Thoracic aorta (tissue), 2 donors: ENCODE results near the gene LPA. TPM values are rescaled to one million over a fixed set of nuclear protein-coding genes. Genes with fewer than 3 reads are reported as not detected.

ENCODE experiments used
- ATAC-seq: fragments of 150-250 bp; one replicate; pipeline ENCODE4 v1.8.0; 2017; ENCODE audit warnings: low read depth; ENCODE audit not compliant: insufficient number of reproducible peaks, low FRiP score
- DNase-seq: peaks from one replicate; pipeline ENCODE4 v3.0.0-alpha.2; 2020; ENCODE audit warnings: low spot score
- H3K27ac ChIP-seq, 2 donors: fragments of 200-600 bp; sonication (generic); 1 replicate in 1 of 2; 2 replicates in 1 of 2; pipeline ENCODE4 v1.5.1; 2016; ENCODE audit warnings: mild to moderate bottlenecking in 2 of 2, moderate library complexity in 2 of 2
- H3K27me3 ChIP-seq: fragments of 200-600 bp; sonication (generic); replicated peaks from 2 replicates; pipeline ENCODE4 v1.6.0; 2016; ENCODE audit warnings: mild to moderate bottlenecking; ENCODE audit not compliant: insufficient read depth
- H3K36me3 ChIP-seq: fragments of 200-600 bp; sonication (generic); one replicate; pipeline ENCODE4 v1.5.1; 2016
- H3K4me1 ChIP-seq, 2 donors: fragments of 200-600 bp; sonication (generic); 1 replicate in 1 of 2; 2 replicates in 1 of 2; pipeline versions ENCODE4 v1.5.1 to v1.6.0; 2016; ENCODE audit warnings: low read depth in 2 of 2, mild to moderate bottlenecking in 1 of 2; ENCODE audit not compliant: control insufficient read depth in 1 of 2
- H3K4me3 ChIP-seq: fragments of 200-600 bp; sonication (generic); 2 replicates; pipeline ENCODE4 v1.5.1; 2016; ENCODE audit warnings: mild to moderate bottlenecking
- H3K9me3 ChIP-seq: fragments of 200-600 bp; sonication (generic); 2 replicates; pipeline ENCODE4 v1.5.1; 2016
- CTCF ChIP-seq: fragments of 200-600 bp; sonication (generic); IDR thresholded peaks from one replicate; pipeline ENCODE4 v1.5.1; 2019; ENCODE audit warnings: antibody characterized with exemption
- total RNA-seq, 2 donors: library from RNA; depleted of rRNA; stranded (reverse); fragments of >200 nt; gene quantifications; one replicate each; pipeline versions ENCODE4 v1.1.0 to v1.2.3, GENCODE V29; 2016

Gene LPA
- total RNA-seq, 2 donors from 2014 or later: not detected

GRCh38 chr6:160667639-160668481 is 3.8 kb upstream of the LPA start:
- ATAC-seq (no peak), DNase-seq (no peak)
- Histone ChIP-seq H3K27me3 (no peaks in the 10 kb centered on the region), H3K27ac (no peak overlapping the region), H3K4me1 (no peaks in the 10 kb centered on the region), H3K9me3 (no peaks in the 10 kb centered on the region), H3K4me3 (no peak overlapping the region), H3K36me3 (no peaks in the 10 kb centered on the region)
- TF ChIP-seq CTCF: no peak

DNA sequence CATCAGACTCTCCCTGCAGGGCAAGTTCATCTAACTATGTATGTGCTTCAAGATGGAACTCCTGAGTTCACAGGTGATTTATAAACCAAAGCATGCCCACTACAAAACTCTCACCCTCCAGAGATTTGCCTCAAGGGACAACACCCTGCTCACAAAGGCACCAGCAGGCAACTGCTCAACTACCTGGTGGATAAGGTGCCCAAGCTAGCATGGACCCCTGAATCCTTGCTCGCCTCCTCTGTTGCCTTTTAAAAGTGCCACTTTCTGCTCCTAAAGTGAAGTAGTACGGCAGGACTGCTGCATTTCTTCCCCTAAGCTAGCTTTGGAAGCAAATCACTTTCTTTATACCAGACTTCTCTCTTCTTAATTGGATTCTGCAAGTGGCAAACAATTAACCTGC is 1.2 kb downstream of the LPA start:
- no peak for TF ChIP-seq CTCF
- H3K9me3 ChIP-seq: no peaks in the 10 kb centered on the region

GRCh38 chr6:160662429-160662828 is 1.6 kb downstream of the LPA start:
- no peak for TF ChIP-seq CTCF
- no peak for ATAC-seq

More for the DNA sequence above, 1.2 kb downstream of the LPA start:
- H3K4me1 ChIP-seq: no peaks in the 10 kb centered on the region
- H3K36me3 ChIP-seq: no peaks in the 10 kb centered on the region
- H3K4me3 ChIP-seq: no peak overlapping the region
- no peak for ATAC-seq
- no peaks in the 10 kb centered on the region for H3K27me3 ChIP-seq
- H3K27ac ChIP-seq: no peak overlapping the region
- no peak for DNase-seq

DNA sequence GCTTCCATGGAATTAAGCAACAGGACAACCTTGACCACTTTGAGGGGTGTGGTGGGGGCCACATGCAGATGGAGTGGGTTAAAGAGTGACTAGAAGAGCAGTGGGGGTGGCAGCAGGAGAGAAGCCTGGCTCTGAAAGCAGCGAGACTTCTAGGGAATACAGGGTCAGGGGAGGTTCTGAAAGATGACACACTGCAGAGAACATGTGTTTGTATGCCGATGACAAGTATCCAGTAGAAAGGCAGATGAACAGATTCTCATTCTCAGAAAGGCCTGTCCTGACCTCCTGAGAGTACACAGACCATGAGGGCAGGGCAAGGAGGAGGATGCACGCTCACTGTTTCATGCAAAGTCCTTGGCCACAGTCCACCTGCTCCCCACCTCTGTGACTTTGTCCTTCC is 2.9 kb downstream of the LPA start:
- H3K27ac ChIP-seq: no peak overlapping the region
- TF ChIP-seq CTCF: no peak
- no peaks in the 10 kb centered on the region for H3K9me3 ChIP-seq
- DNase-seq: no peak
- H3K4me3 ChIP-seq: no peak overlapping the region
- no peak for ATAC-seq
- H3K4me1 ChIP-seq: no peaks in the 10 kb centered on the region
- H3K36me3 ChIP-seq: no peaks in the 10 kb centered on the region
- no peaks in the 10 kb centered on the region for H3K27me3 ChIP-seq

More at GRCh38 chr6:160662429-160662828, 1.6 kb downstream of the LPA start:
- Histone ChIP-seq H3K27me3 (no peaks in the 10 kb centered on the region), H3K4me1 (no peaks in the 10 kb centered on the region), H3K9me3 (no peaks in the 10 kb centered on the region), H3K4me3 (no peak overlapping the region), H3K27ac (no peak overlapping the region), H3K36me3 (no peaks in the 10 kb centered on the region)
- DNase-seq: no peak

DNA sequence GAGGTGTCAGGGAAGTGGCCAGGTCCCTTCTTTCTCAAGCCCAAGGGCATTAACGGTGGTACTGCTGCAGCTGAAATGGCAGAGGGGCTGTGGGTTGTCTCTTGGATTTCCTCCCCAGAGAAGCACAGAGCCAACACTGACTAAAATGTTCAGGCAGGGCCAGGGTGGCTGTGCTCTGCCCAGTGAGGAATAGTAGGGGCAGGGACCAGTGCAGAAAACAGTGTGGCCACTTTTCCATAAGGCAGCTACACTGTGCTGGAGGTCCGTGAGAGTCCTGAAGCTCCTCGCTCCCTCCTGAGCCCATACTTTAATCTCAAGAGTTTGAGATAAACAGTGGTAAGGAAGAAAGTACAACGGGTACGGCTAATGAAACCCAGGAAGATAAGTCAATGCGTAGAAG is 4.5 kb downstream of the LPA start:
- Histone ChIP-seq H3K27me3 (no peaks in the 10 kb centered on the region), H3K9me3 (no peaks in the 10 kb centered on the region), H3K27ac (no peak overlapping the region), H3K36me3 (no peaks in the 10 kb centered on the region), H3K4me1 (no peaks in the 10 kb centered on the region), H3K4me3 (no peak overlapping the region)
- ATAC-seq (no peak), DNase-seq (no peak)
- TF ChIP-seq CTCF: no peak
